ENCODE measurements around the gene FOSB. TPM values are rescaled to one million over a fixed set of nuclear protein-coding genes. Genes with fewer than 3 reads are reported as not detected.

FOSB gene
- total RNA-seq, 1 experiment from 2014 or later = 1.9 TPM

- TSS peak; percentile 28 for BruUV-seq (replicated peaks)
- CTCF ChIA-PET = interaction anchor here (0.7 kb wide), 1 partner anchor 27 kb away, joined by 4 read pairs; no protein-coding TSS in a partner anchor
- peak overlapping the region; percentile 83 for H3K27ac ChIP-seq (ENCODE audit: low read depth, low read length, poor library complexity, severe bottlenecking)
Measured at GRCh38 chr19:45505996-45506245, 38.1 kb downstream of the FOSB start.

GRCh38 chr19:45506246-45506988 lies 38.6 kb downstream of the FOSB start:
- Histone ChIP-seq H3K27ac (ENCODE audit: low read depth, low read length, poor library complexity, severe bottlenecking) (peak overlapping the region; percentile 83), H3K27me3 (replicated peaks; ENCODE audit: insufficient read depth, low read depth, low read length, poor library complexity) (no peaks in the 10 kb centered on the region), H3K36me3 (ENCODE audit: insufficient read depth, low read length, poor library complexity, severe bottlenecking) (no peaks in the 10 kb centered on the region), H3K9me3 (ENCODE audit: low read depth, low read length, poor library complexity, severe bottlenecking) (no peaks in the 10 kb centered on the region), H3K4me3 (ENCODE audit: low read depth, low read length, poor library complexity, severe bottlenecking) (peak overlapping the region; percentile 93), H3K4me1 (ENCODE audit: insufficient read depth, low read length, poor library complexity, severe bottlenecking) (peaks cover 10% of the 10 kb centered on the region)
- intact Hi-C loops (cut with micrococcal nuclease; ENCODE audit: unreplicated experiment) = loop anchor here (5.0 kb wide), 1 partner anchor 136 kb away; no protein-coding TSS in a partner anchor
- DNase-seq (ENCODE audit: low spot score) = peak; percentile 95
- TF ChIP-seq CTCF (conservative IDR thresholded peaks at IDR 0.05; ENCODE audit: low read depth, low read length) (peak; percentile 73), EZH2 (IDR thresholded peaks at IDR 0.05; ENCODE audit: borderline replicate concordance, low read depth, low read length, poor library complexity, severe bottlenecking) (no peak)
- ChIA-PET CTCF (no interaction called here), POLR2A (ENCODE audit: low non-redundant PET) (no interaction called here)
- BruUV-seq (replicated peaks) = no TSS peak

More at GRCh38 chr19:45505996-45506245, 38.1 kb downstream of the FOSB start:
- Histone ChIP-seq H3K27me3 (replicated peaks; ENCODE audit: insufficient read depth, low read depth, low read length, poor library complexity) (no peaks in the 10 kb centered on the region), H3K36me3 (ENCODE audit: insufficient read depth, low read length, poor library complexity, severe bottlenecking) (no peaks in the 10 kb centered on the region), H3K4me3 (ENCODE audit: low read depth, low read length, poor library complexity, severe bottlenecking) (peak overlapping the region; percentile 93), H3K4me1 (ENCODE audit: insufficient read depth, low read length, poor library complexity, severe bottlenecking) (peaks cover 10% of the 10 kb centered on the region), H3K9me3 (ENCODE audit: low read depth, low read length, poor library complexity, severe bottlenecking) (no peaks in the 10 kb centered on the region)
- intact Hi-C loops (cut with micrococcal nuclease; ENCODE audit: unreplicated experiment) = loop anchor here (5.0 kb wide), 1 partner anchor 136 kb away; no protein-coding TSS in a partner anchor
- TF ChIP-seq CTCF (conservative IDR thresholded peaks at IDR 0.05; ENCODE audit: low read depth, low read length) = no peak
- POLR2A ChIA-PET (ENCODE audit: low non-redundant PET) = no interaction called here
- no peak for DNase-seq (ENCODE audit: low spot score)

GRCh38 chr19:45506989-45507871 lies 39.4 kb downstream of the FOSB start, which contains the start of gene VASP:
VASP (plus strand) TSS chr19:45507479; CDS start chr19:45507772, 293 bp downstream.
- peak within 1 kb of the TSS; percentile 83 for H3K27ac ChIP-seq (ENCODE audit: low read depth, low read length, poor library complexity, severe bottlenecking)
- intact Hi-C loops (cut with micrococcal nuclease; ENCODE audit: unreplicated experiment) = loop anchor here (5.0 kb wide), 1 partner anchor 135 kb away; no protein-coding TSS in a partner anchor
- H3K4me3 ChIP-seq (ENCODE audit: low read depth, low read length, poor library complexity, severe bottlenecking) = peak within 1 kb of the TSS; percentile 93
- BruUV-seq (replicated peaks) = no TSS peak
- DNase-seq (ENCODE audit: low spot score) = peak; percentile 95
- TF ChIP-seq CTCF (conservative IDR thresholded peaks at IDR 0.05; ENCODE audit: low read depth, low read length) (no peak), EZH2 (IDR thresholded peaks at IDR 0.05; ENCODE audit: borderline replicate concordance, low read depth, low read length, poor library complexity, severe bottlenecking) (no peak)
- H3K36me3 ChIP-seq (ENCODE audit: insufficient read depth, low read length, poor library complexity, severe bottlenecking) = no peaks in the 10 kb centered on the region
- H3K9me3 ChIP-seq (ENCODE audit: low read depth, low read length, poor library complexity, severe bottlenecking) = no peaks in the 10 kb centered on the region
- H3K4me1 ChIP-seq (ENCODE audit: insufficient read depth, low read length, poor library complexity, severe bottlenecking) = peaks cover 10% of the 10 kb centered on the region
- POLR2A ChIA-PET (ENCODE audit: low non-redundant PET) = no interaction called here
- no peaks in the 10 kb centered on the region for H3K27me3 ChIP-seq (replicated peaks; ENCODE audit: insufficient read depth, low read depth, low read length, poor library complexity)
- CTCF ChIA-PET = interaction anchor here (0.6 to 0.7 kb wide), 2 partner anchors 11 to 260 kb away, joined by 3 to 20 read pairs; no protein-coding TSS in a partner anchor

Data from A673 (cell line).